SU-DHL-6 (cell line): Measurements from ENCODE around the gene SRSF11.

Source experiments
- CTCF ChIP-seq: fragments of 200-600 bp; sonication (generic); IDR thresholded peaks from one replicate; pipeline ENCODE4 v1.5.1; 2017; ENCODE audit warnings: antibody characterized with exemption, mild to moderate bottlenecking, low read length, moderate library complexity; ENCODE audit not compliant: insufficient read depth, poor library complexity, severe bottlenecking
- EZH2phosphoT487 ChIP-seq: fragments of 200-600 bp; sonication (generic), shearing (Covaris generic); conservative IDR thresholded peaks from 2 replicates; pipeline ENCODE4 v1.6.1; 2018; ENCODE audit warnings: mild to moderate bottlenecking, antibody characterized with exemption, low read length, moderate library complexity, mixed read lengths

GRCh38 chr1:70227439-70227838 is 6.3 kb downstream of the SRSF11 start:
- TF ChIP-seq EZH2phosphoT487 (no peak), CTCF (no peak)
